Aorta (tissue), 5 donors: ENCODE measurements around the gene TRPM2. TPM values are rescaled to one million over a fixed set of nuclear protein-coding genes. Genes with fewer than 3 reads are reported as not detected.
"Not testable (repeated sequence)": the region's sequence is repeated elsewhere in the genome, so short reads cannot be mapped to it uniquely, and the experiment has no call there.

Source experiments
- ATAC-seq: fragments of 200-7000 bp; cut with Tn5 transposase; one replicate; pipeline ENCODE4 v1.9.1; 2022; ENCODE audit warnings: moderate library complexity; ENCODE audit not compliant: low FRiP score
- DNase-seq, 2 donors: peaks; one replicate each; pipeline ENCODE4 v3.0.0-alpha.2; 2020
- H3K27ac ChIP-seq, 2 donors: one replicate each; pipeline ENCODE4 v1.5.1; 2013; ENCODE audit warnings: low read length in 2 of 2, mild to moderate bottlenecking in 2 of 2, moderate library complexity in 2 of 2, control low read depth in 1 of 2, inconsistent platforms in 1 of 2, low read depth in 1 of 2
- H3K27me3 ChIP-seq, 2 donors: one replicate each; pipeline ENCODE4 v1.6.1; 2013; ENCODE audit warnings: control low read depth in 1 of 2, low read length in 1 of 2, mild to moderate bottlenecking in 1 of 2, moderate library complexity in 1 of 2; ENCODE audit not compliant: insufficient read depth in 2 of 2, control insufficient read depth in 1 of 2
- H3K36me3 ChIP-seq, 2 donors: one replicate each; pipeline ENCODE4 v1.6.1; 2013; ENCODE audit warnings: control low read depth in 1 of 2, low read length in 1 of 2, mild to moderate bottlenecking in 1 of 2; ENCODE audit not compliant: insufficient read depth in 2 of 2, control insufficient read depth in 1 of 2
- H3K4me1 ChIP-seq, 2 donors: one replicate each; pipeline ENCODE4 v1.6.1; 2013; ENCODE audit warnings: low read length in 2 of 2, control low read depth in 1 of 2, mild to moderate bottlenecking in 1 of 2, moderate library complexity in 1 of 2; ENCODE audit not compliant: insufficient read depth in 2 of 2, control insufficient read depth in 1 of 2
- H3K4me3 ChIP-seq, 2 donors: one replicate each; pipeline ENCODE4 v1.5.1; 2013; ENCODE audit warnings: low read length in 2 of 2, control low read depth in 1 of 2, mild to moderate bottlenecking in 1 of 2
- H3K9me3 ChIP-seq: one replicate; pipeline ENCODE4 v1.6.1; 2013; ENCODE audit warnings: mild to moderate bottlenecking, low read length; ENCODE audit not compliant: control insufficient read depth
- WGBS, 2 donors: extraction: QIAGEN DNeasy Blood & Tissue Kit; methylation state at CpG; one replicate each; pipeline ENCODE4 v1.1.7; 2013; 5-methylcytosine and 5-hydroxymethylcytosine counted together
- intact Hi-C, 2 donors: fragments of 100-400 bp; cut with DNase I; formaldehyde crosslinking; loops; one replicate each; pipeline versions ENCODE4 v1.14.2 to v1.15.0; 2022
- polyA plus RNA-seq, 2 donors: library from polyadenylated mRNA; stranded (reverse); fragments of 200-250 nt; gene quantifications; one replicate each; pipeline ENCODE4 v1.2.3, GENCODE V29; 2013
- total RNA-seq, 2 donors: library from RNA; stranded (reverse); fragmentation: NEBNext Ultra II Directional; extraction: Animal tissue kit (Norgen Biotek cat#: 25700); gene quantifications; one replicate each; pipeline ENCODE4 v1.2.1, GENCODE V29; 2021
- donor health status: healthy with polysubstance abuse.
- donor health status: Bipolar disorder and iron deficiency.
- donor health status: DM: no; HTN: no; CAD: no.
- donor health status: DM: no; HTN: no; CAD: no.
- donor health status: DM: yes; HTN: yes; CAD: no.

TRPM2 gene
- total and polyA plus RNA-seq, 4 donors: 2.2 to 15.8 (median 5.9) TPM

DNA sequence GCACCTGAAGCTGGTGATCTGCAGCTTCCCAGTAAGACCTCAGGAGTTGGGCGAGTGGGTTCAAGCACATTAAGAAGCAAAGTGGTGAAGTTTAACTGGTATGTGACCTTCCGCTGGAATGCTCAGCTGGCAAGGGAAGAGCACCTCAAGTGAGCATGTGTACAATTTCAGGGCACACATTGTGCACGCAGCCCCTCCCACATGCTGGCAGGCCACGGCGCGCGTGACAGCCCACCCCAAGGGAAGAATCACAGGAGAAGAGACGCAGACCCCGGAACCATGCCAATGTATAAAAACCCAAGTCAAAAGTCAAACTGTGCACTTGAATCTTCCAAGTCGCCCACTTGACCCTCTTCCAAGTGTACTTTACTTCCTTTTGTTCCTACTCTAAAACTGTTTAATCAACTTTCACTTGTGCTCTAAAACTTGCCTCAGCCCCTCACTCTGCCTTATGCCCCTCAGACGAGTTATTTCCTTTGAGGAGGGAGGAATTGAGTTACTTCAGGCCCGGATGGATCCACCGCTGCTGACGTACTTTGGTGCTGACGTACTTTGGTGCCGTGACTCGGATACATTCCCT lies 121.9 kb downstream of the TRPM2 start:
- Histone ChIP-seq H3K27ac (no peak overlapping the region), H3K9me3 (no peaks in the 10 kb centered on the region), H3K4me1 (no peaks in the 10 kb centered on the region), H3K27me3 (no peaks in the 10 kb centered on the region), H3K36me3 (no peaks in the 10 kb centered on the region), H3K4me3 (no peak overlapping the region)
- ATAC-seq: no peak
- intact Hi-C loops: no loop called here
- 91 to 92% methylated on average over 17 of the region's 17 CpGs for WGBS, 2 donors
- peak in 1 of 2 donors; percentile 30 for DNase-seq

DNA sequence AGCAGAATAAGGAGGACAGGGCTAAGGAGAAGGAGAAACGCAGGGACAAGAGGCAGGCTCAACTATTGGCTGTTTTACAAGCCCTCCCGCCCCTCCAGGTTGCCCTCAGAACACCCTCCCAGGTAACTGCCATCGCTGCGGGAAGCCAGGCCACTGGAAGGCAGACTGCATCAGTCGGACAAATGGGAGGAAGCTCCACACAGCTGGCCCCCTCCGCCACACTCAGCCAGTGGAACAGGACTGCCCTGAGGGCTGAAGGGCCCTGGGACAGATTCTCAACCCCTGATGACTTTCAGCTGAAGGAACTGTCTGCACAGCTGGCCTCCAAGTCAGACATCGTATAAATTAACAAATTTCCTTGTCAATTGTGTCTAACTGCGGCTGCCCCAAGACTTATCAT lies 123.7 kb downstream of the TRPM2 start:
- ATAC-seq (no peak), DNase-seq (no peak)
- Histone ChIP-seq H3K4me1 (no peaks in the 10 kb centered on the region), H3K36me3 (no peaks in the 10 kb centered on the region), H3K27me3 (no peaks in the 10 kb centered on the region), H3K9me3 (no peaks in the 10 kb centered on the region), H3K27ac (no peak overlapping the region), H3K4me3 (no peak overlapping the region)
- WGBS, 2 donors: 73 to 88% methylated on average over 8 of the region's 8 CpGs
- intact Hi-C loops: no loop called here

DNA sequence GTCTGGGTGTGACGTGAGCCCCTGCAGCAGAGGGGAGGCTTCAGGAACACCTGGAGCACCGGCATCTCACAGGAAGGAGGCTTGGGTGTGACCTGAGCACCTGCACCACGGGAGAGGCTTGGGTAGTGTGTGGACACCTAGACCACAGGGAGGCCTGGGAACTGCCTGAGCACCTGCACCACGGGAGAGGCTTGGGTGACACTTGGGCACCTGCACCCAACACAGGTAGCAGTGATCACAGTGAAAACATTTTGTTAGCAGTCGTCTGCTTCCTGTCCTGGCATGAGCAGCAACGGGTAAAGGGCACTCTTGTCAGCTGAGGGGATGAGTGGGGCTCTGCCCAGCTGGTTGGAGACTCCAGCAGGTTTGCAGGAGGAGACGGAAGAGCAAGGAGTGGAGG lies 124.3 kb downstream of the TRPM2 start:
- ATAC-seq (no peak), DNase-seq (no peak)
- 79 to 84% methylated on average over 7 of the region's 7 CpGs for WGBS, 2 donors
- Histone ChIP-seq H3K27me3 (no peaks in the 10 kb centered on the region), H3K4me3 (no peak overlapping the region), H3K9me3 (no peaks in the 10 kb centered on the region), H3K4me1 (no peaks in the 10 kb centered on the region), H3K27ac (no peak overlapping the region), H3K36me3 (no peaks in the 10 kb centered on the region)
- intact Hi-C loops: no loop called here

DNA sequence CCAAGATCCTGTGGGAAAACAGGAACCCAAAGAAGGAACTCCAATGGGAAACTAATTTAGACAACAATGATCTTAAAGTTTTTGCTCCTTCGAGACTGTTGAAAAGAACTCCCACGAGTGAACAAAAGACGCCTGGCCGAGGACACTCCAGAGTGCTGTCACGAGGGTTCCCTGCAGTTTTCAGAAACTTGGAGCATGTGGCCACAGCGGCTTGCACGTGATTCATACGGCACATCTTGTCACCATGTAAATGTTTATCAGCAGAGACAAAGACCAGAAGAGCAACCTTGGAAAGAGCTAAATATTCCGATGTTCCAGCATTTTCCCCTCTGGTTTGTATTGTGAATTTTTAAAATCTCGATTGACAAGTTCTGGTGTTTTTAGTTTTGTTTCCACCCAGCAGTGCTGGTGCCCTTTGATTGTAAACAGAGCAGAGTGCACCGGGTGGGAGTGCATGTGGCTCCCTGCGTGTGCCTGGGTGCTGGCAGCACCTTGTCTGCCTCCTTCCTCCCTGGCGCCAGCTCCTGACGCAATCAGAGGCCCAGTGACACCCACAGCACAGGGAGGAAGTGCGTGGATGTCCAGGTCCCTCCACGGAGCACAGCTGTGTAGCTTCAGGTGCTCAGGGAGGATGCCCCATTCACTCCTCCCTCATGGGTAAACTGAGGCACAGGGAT lies 124.8 kb downstream of the TRPM2 start:
- no peak overlapping the region for H3K4me3 ChIP-seq
- no peaks in the 10 kb centered on the region for H3K4me1 ChIP-seq
- H3K36me3 ChIP-seq: no peaks in the 10 kb centered on the region
- no peak for DNase-seq
- ATAC-seq: no peak
- H3K27me3 ChIP-seq: no peaks in the 10 kb centered on the region
- intact Hi-C loops: no loop called here
- no peak overlapping the region for H3K27ac ChIP-seq
- no peaks in the 10 kb centered on the region for H3K9me3 ChIP-seq
- 85 to 86% methylated on average over 16 of the region's 16 CpGs for WGBS, 2 donors

DNA sequence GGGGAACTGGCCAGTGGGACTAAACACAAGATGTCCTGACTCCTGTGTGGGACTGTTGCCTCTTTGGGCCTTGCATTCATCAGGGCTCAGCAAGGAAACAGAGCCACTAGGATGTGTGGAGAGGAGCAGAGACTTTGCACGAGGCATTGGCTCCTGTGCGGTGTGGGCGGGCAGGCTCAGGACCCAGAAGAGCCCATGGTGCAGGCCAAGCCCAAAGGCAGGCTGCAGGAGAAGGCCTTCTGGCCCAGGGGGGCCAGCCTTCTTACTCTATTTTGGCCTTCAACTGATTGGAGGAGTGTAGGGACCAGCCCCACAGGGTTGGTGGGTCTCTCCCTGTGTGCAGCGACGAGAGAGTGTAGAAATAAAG lies 125.4 kb downstream of the TRPM2 start:
- Histone ChIP-seq H3K27me3 (no peaks in the 10 kb centered on the region), H3K9me3 (no peaks in the 10 kb centered on the region), H3K27ac (no peak overlapping the region), H3K36me3 (no peaks in the 10 kb centered on the region), H3K4me3 (no peak overlapping the region), H3K4me1 (no peaks in the 10 kb centered on the region)
- DNase-seq (no peak), ATAC-seq (no peak)
- intact Hi-C loops: no loop called here
- 86 to 92% methylated on average over 5 of the region's 5 CpGs for WGBS, 2 donors

DNA sequence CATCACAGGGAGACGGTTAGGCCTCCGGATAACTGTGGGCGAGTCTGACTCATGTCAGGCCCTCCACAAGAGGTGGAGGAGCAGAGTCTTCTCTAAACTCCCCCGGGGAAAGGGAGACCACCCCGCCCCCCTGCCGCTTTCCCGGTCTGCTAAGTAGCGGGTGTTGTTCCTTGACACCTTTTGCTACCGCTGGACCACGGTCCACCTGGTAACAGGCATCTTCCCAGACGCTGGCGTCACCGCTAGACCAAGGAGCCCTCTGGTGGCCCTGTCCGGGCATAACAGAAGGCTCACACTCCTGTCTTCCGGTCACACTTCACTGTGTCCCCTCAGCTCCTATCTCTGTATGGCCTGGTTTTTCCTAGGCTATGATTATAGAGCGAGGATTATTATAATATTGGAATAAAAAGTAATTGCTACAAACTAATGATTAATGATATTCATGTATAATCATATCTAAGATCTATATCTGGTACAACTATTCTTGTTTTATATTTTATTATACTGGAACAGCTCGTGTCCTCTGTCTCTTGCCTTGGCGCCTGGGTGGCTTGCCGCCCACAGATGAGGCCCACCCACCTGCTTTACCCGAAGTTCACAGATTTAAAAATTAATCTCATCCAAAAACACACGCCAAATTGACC lies 126.3 kb downstream of the TRPM2 start:
- H3K27me3 ChIP-seq, DNase-seq, H3K4me3 ChIP-seq, H3K9me3 ChIP-seq, intact Hi-C loops, H3K36me3 ChIP-seq, H3K27ac ChIP-seq, ATAC-seq, H3K4me1 ChIP-seq: not testable (repeated sequence)
- 40 to 43% methylated on average over 20 to 21 of the region's 21 CpGs for WGBS, 2 donors

DNA sequence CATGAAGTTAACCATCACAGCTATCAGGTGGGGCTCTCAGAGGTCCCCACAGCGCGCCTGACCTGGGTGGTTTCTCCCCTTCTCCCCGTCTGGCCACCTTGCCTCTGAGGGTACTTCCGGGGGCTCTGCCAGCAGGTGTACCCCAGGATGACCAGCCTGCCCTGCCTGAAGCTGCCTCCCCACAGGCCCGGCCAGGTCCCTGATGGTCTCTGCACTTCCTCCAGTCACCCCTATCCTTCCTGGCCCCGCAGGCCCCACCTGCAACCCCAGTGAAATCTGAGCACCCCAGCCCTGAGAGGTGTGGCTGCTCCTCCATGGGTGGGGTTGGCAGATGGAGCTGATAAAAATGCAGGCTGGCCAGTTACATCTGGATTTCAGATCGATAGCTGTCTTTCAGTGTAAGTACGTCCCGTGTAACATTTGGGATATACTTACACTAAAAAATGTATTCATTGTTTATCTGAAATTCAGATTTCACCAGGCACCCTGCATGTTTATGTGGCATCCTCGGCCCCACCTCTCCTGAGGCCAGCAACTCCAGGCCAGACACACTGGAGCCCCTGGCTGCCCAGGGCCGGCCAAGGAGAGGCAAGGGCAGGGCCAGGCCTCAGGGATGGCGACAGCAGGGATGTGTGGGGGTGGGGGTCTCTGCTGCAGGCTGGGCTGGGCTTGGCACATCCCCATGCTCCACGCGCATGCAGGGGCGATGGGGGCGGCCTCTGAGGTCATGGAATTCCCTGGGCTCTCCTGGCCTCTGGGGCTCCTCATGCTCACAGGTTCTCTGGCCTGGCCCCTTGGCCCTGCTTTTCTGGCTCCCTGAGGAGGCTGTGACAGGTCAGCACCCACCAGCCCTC lies 127.0 kb downstream of the TRPM2 start:
- H3K27ac ChIP-seq: no peak overlapping the region
- H3K4me3 ChIP-seq: no peak overlapping the region
- ATAC-seq (no peak), DNase-seq (no peak)
- no peaks in the 10 kb centered on the region for H3K27me3 ChIP-seq
- 87 to 92% methylated on average over 16 of the region's 16 CpGs for WGBS, 2 donors
- intact Hi-C loops: no loop called here
- H3K36me3 ChIP-seq: no peaks in the 10 kb centered on the region
- no peaks in the 10 kb centered on the region for H3K4me1 ChIP-seq
- H3K9me3 ChIP-seq: no peaks in the 10 kb centered on the region

DNA sequence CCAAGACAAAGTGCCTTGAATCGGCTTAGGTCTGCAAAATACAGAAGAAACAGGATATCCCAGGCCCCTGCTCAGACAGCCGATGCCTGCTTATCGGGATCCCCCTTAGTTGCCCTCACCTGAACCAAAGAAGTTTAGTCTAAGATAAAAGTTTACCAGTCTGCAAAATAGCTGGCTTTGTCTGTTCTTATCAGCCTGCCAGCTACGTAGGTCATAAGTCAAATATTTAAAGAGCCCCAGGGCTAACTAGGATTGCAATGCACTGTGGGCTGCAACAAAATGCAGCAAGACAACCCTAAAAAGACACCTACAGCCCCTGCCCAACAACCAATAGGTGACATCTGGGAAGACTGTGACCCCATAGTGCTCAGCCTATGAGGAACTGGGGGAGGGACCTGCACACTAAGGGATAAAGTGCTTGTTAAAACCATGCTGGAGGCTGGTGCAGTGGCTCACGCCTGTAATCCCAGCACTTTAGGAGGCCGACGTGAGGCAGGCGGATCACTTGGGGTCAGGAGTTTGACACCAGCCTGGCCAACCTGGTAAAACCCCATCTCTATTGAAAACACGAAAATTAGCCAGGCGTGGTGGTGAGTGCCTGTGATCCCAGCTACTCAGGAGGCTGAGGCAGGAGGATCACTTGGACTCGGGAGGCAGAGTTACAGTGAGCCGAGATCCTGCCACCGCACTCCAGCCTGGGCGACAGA lies 129.3 kb downstream of the TRPM2 start:
- Histone ChIP-seq H3K27ac (no peak overlapping the region), H3K4me3 (no peak overlapping the region), H3K4me1 (no peaks in the 10 kb centered on the region), H3K36me3 (no peaks in the 10 kb centered on the region), H3K27me3 (no peaks in the 10 kb centered on the region), H3K9me3 (no peaks in the 10 kb centered on the region)
- 86% methylated on average over 14 of the region's 14 CpGs for WGBS, 2 donors
- DNase-seq: no peak
- intact Hi-C loops: no loop called here
- ATAC-seq: no peak
